Fibroblast of mammary gland (primary cell): ENCODE results near the gene STARD8.
A peak's percentile ranks its signal among the peaks of the same experiment; 100 is the strongest.
"Not testable (repeated sequence)": the region's sequence is repeated elsewhere in the genome, so short reads cannot be mapped to it uniquely, and the experiment has no call there.

Source experiments
- DNase-seq: peaks from one replicate; pipeline ENCODE4 v3.0.0-alpha.2; 2010; ENCODE audit warnings: low read depth
- H3K4me3 ChIP-seq: 2 replicates; pipeline ENCODE4 v1.5.1; 2011; ENCODE audit warnings: low read depth, mild to moderate bottlenecking, low read length, moderate library complexity; ENCODE audit not compliant: control insufficient read depth
- CTCF ChIP-seq: conservative IDR thresholded peaks from 2 replicates; pipeline ENCODE4 v1.5.1; 2011; ENCODE audit warnings: low read depth, low read length, inconsistent platforms; ENCODE audit not compliant: control insufficient read depth, insufficient read depth

Gene STARD8

GRCh38 chrX:68727696-68728095 is 80.2 kb downstream of the STARD8 start:
- H3K4me3 ChIP-seq: no peak overlapping the region
- no peak for TF ChIP-seq CTCF
- no peak for DNase-seq

GRCh38 chrX:68728186-68728585 is 80.7 kb downstream of the STARD8 start:
- DNase-seq: no peak
- no peak for TF ChIP-seq CTCF

GRCh38 chrX:68731254-68731653 is 83.8 kb downstream of the STARD8 start:
- DNase-seq: no peak
- H3K4me3 ChIP-seq: no peak overlapping the region
- no peak for TF ChIP-seq CTCF

More at GRCh38 chrX:68728186-68728585, 80.7 kb downstream of the STARD8 start:
- no peak overlapping the region for H3K4me3 ChIP-seq

GRCh38 chrX:68732906-68733493 is 85.5 kb downstream of the STARD8 start:
- TF ChIP-seq CTCF: peak; percentile 83
- DNase-seq: peak; percentile 56
- H3K4me3 ChIP-seq: no peak overlapping the region

GRCh38 chrX:68735266-68735665 is 87.8 kb downstream of the STARD8 start:
- no peak for TF ChIP-seq CTCF
- no peak overlapping the region for H3K4me3 ChIP-seq
- DNase-seq: no peak

GRCh38 chrX:68741864-68742263 is 94.4 kb downstream of the STARD8 start:
- H3K4me3 ChIP-seq, DNase-seq: not testable (repeated sequence)

GRCh38 chrX:68743754-68744153 is 96.3 kb downstream of the STARD8 start:
- no peak for DNase-seq
- TF ChIP-seq CTCF: no peak
- no peak overlapping the region for H3K4me3 ChIP-seq

- no peak for DNase-seq
Measured at GRCh38 chrX:68746988-68747387, 99.5 kb downstream of the STARD8 start.

More at GRCh38 chrX:68746988-68747387, 99.5 kb downstream of the STARD8 start:
- no peak for TF ChIP-seq CTCF
- H3K4me3 ChIP-seq: no peak overlapping the region
